HG03460 (cell line): Measurements from ENCODE around the gene PGRMC2.

ENCODE experiments used
- ATAC-seq: cut with Tn5 transposase; IDR thresholded peaks from one replicate; pipeline ENCODE4 v1.9.1; 2021; ENCODE audit not compliant: unreplicated experiment

Gene PGRMC2

GRCh38 chr4:128287141-128287870 is at the start of gene PGRMC2:
Gene PGRMC2, minus strand, starts transcription at chr4:128287813. Its CDS starts 23 bp downstream, at chr4:128287790.
- ATAC-seq, result peak; percentile 15

GRCh38 chr4:128335541-128335940 is 47.9 kb upstream of the PGRMC2 start:
- no peak for ATAC-seq

GRCh38 chr4:128334256-128334655 is 46.6 kb upstream of the PGRMC2 start:
- no peak for ATAC-seq

- no peak for ATAC-seq
Observed at GRCh38 chr4:128333309-128334018, 45.9 kb upstream of the PGRMC2 start.

GRCh38 chr4:128332081-128332480 is 44.5 kb upstream of the PGRMC2 start:
- no peak for ATAC-seq

GRCh38 chr4:128329638-128330037 is 42.0 kb upstream of the PGRMC2 start:
- no peak for ATAC-seq

GRCh38 chr4:128328106-128328505 is 40.5 kb upstream of the PGRMC2 start:
- ATAC-seq, result no peak

GRCh38 chr4:128323401-128323800 is 35.8 kb upstream of the PGRMC2 start:
- ATAC-seq, result no peak

GRCh38 chr4:128322986-128323385 is 35.4 kb upstream of the PGRMC2 start:
- no peak for ATAC-seq

- ATAC-seq, result no peak
Observed at GRCh38 chr4:128322311-128322710, 34.7 kb upstream of the PGRMC2 start.

- no peak for ATAC-seq
Observed at GRCh38 chr4:128320656-128321055, 33.0 kb upstream of the PGRMC2 start.

GRCh38 chr4:128315756-128316520 is 28.3 kb upstream of the PGRMC2 start:
- ATAC-seq, result no peak

- ATAC-seq, result no peak
Observed at GRCh38 chr4:128311659-128312403, 24.2 kb upstream of the PGRMC2 start.

GRCh38 chr4:128310266-128310697 is 22.7 kb upstream of the PGRMC2 start:
- no peak for ATAC-seq

GRCh38 chr4:128309585-128309984 is 22.0 kb upstream of the PGRMC2 start:
- no peak for ATAC-seq

GRCh38 chr4:128308986-128309385 is 21.4 kb upstream of the PGRMC2 start:
- no peak for ATAC-seq

- ATAC-seq, result peak; percentile 69
Observed at GRCh38 chr4:128307123-128307571, 19.5 kb upstream of the PGRMC2 start.

GRCh38 chr4:128305942-128306341 is 18.3 kb upstream of the PGRMC2 start:
- ATAC-seq, result no peak

- ATAC-seq, result no peak
Observed at GRCh38 chr4:128303986-128304385, 16.4 kb upstream of the PGRMC2 start.

GRCh38 chr4:128303405-128303785 is 15.8 kb upstream of the PGRMC2 start:
- no peak for ATAC-seq

GRCh38 chr4:128301979-128302378 is 14.4 kb upstream of the PGRMC2 start:
- no peak for ATAC-seq
